HS-5 (cell line): ENCODE results near the gene NRN1.
"Not testable (repeated sequence)": the region's sequence is repeated elsewhere in the genome, so short reads cannot be mapped to it uniquely, and the experiment has no call there.

ENCODE experiments used
- DNase-seq: peaks from one replicate; pipeline ENCODE4 v3.0.0-alpha.2; 2012; ENCODE audit warnings: low read depth

NRN1 gene, protein sequence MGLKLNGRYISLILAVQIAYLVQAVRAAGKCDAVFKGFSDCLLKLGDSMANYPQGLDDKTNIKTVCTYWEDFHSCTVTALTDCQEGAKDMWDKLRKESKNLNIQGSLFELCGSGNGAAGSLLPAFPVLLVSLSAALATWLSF

DNA sequence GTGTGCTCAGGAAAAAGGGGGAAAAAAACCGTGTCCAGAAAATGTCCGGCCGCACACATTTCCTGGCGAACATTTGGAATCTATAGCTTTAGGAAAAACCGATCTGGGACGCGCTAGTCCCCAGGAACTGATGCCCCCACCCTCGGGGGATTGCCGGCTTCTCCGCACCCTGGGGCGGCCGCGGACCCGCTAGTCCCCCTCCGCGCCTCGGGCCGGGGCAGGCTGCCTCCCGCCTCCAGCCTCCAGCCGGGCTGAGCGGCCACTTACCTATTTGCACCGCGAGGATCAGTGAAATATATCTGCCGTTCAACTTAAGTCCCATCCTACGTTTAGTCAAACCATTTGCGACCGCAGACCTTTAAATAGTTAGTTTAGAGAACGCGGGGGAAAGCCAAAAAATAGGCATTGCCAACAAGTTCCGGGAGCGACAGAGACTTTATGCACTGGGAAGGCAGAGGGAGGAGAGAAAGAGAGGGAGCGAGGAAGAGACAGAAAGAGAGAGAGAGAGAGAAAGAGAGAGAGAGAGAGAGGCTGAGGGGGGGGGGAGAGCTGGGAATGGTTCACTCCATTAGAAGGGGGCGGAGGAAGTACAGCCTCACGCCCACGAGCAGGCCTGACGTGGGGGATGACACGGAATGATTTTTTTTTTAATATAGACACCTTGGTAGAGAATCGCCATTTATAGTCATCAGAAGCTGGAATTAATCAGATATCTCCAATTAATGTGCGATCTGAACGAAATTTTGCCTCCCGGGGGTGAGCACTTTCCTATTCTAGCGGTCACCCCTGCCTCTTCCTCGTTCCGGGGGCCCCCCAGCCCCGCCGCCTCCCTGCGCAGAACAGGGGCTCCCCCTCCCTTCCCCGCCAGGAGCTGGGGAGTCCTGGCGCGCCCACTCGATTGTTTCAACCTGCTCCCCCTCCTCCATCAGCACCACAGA, at the start of gene NRN1:
TSS of gene NRN1 (minus strand) at position 498 of the 938 bp plus-strand sequence. CDS start at position 322, 176 bp downstream.
- no peak for DNase-seq

DNA sequence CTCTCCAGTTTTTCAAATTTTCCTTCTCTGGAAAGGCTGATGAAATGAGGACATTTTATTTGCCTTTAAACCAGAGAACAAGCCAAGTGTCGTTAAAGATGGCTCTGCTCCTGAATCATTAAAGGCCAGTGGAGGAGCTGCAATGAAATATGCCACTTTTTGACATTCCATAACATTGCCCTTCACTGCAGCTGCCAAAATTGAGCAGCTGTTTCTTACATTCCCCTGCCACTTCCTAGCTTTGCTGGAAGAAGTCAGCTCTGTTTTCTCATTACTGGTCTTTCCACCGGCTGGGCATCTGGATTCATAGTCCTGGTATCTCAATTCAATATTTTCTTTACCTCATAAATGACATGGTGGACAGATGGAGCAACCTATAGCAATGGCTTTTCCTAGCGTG, 45.5 kb upstream of the NRN1 start:
- no peak for DNase-seq

DNA sequence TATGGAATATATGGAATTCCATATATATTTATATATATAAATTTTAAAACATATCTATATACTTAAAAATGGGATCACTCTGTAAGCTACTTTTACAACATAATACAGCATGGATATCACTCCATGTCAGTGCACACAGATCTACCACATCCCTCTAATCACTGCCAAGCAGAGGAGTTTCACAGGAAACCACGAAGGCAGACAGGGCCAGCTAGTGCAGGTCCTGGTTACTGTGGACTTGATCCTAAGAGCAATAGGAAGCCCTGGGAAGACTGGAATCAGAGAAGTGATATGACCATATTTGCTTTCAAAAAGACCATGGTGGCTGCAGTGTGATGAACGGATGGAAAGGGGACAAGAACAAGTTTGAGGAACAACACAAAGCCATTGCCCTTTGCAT, 40.0 kb upstream of the NRN1 start:
- DNase-seq, result no peak

DNA sequence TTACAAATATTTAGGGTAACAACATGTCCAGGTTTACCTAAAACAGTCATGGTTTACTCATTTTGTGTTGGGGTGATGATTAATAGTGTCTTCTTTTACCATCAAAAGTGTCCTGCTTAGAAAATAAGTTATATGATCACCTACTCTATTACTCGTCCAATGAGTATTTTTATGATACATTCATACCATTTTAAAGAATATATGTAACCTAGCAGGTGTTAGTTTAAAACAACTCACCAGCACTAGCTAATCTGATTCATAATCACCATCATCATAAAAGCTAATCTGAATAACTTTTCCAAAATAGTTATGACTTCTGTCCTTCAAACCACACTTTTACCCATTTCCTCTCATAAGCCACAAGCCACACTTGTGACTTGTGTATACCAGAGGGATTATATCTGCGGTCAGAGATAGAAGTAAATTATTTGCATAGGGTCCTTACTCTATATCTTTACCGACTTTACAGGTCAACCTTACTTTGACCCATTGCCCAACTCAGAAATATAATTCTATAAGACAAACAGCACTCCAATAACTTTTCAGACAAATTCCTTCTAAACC, 33.3 kb upstream of the NRN1 start:
- no peak for DNase-seq

DNA sequence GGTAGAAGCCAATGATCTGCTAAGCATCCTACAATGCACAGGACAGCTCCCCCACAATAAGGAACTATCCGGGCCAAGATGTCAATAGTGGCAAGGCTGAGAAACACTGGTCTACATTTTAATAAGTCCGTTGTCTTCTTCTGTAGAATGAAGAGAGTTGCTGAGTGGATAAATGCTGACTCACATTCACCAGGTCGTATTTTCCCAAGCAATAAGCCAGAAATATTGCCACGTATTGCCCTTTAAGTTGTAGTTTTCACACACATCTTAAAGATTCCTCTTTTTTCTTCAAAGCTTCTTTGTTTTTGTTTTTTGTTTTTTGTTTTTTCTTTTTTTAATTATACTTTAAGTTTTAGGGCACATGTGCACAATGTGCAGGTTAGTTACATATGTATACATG, 30.5 kb upstream of the NRN1 start:
- no peak for DNase-seq

DNA sequence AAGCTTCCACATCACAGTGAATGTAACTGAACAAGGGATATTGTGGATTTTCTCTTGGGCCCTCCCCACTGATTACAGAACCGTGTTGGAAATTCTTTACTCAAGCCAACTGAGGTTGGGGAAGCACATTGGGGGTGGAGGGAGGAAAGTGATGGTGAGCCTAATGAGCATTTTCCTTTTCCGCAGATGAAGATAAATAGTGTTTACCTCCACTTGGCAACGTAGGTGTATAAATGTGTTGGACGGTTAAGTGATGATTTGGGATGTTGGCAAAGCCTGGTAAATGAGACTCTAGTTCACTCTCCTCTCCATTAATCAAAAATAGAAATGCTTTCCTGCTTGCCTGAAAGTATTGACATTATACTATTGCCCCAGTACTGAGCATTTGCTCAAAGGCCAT, 27.1 kb upstream of the NRN1 start:
- DNase-seq, result no peak

DNA sequence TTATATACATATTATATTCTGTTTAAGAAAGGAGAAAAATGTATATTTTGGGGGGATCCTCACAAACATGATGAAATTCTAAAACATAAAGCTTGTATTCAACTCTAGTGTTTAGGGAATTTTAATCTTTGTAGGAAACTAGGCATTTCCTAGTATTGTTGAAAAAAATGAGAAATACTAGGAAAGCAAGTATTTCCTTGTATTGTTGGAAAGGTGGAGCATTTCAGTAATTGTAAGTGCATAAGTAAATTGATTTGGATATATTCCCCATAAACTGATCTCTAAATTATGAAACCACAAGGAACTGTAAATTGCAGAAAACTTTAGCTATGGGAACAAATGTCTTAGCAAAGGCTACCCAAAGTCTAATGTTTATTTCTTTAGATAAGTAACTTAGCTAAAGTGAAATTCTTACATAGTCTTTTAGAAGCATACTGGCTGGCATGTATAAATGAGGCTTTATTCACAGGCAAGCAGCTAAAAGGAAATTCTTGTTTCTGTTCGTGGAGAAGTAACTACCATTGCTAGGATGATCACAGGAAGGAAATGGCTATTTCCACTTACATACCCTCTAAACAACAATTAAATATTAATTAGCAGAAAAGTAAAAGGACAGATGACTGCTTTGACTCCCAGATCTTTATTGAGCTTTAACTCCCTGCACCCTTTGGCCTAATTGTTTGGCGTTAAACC, 19.9 kb upstream of the NRN1 start:
- DNase-seq, result no peak

DNA sequence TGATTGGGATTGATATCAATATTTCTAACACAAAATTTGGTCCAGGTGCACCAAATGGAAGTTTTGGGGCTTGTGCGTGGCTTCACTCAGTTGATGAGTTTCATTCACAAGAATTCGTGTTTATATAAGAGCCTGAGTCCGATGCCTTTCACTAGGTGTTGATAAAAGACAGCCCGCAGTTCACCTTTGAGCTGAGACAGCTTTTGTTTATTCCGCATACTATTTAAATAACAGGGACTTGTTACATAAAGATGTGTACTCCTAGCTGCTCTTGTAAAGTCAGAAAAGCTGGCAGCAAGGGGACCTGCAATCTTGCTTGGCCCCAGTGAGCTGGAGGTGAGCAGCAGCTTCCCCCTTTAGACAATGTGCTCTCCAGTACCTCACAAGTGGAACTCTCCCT, 19.0 kb upstream of the NRN1 start:
- DNase-seq, result no peak

DNA sequence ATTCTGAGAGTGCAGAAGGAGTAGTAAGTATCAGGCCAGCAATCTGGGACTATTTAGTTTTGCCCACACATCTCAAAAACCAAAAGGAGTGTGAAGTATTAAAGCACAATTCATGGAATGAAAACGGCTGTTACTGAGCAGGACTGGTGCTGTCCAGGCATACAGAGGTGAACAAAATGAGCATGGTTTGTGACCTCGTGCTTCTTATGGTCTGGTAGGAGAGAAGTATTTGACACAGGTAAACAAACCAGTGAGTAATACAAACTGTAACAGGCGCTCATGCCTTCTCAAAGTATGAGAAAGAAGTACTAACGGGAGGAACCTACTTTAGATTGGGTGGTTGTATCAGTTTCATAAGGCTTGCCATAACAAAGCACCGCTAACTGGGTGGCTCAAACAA, 17.5 kb upstream of the NRN1 start:
- DNase-seq, result no peak

DNA sequence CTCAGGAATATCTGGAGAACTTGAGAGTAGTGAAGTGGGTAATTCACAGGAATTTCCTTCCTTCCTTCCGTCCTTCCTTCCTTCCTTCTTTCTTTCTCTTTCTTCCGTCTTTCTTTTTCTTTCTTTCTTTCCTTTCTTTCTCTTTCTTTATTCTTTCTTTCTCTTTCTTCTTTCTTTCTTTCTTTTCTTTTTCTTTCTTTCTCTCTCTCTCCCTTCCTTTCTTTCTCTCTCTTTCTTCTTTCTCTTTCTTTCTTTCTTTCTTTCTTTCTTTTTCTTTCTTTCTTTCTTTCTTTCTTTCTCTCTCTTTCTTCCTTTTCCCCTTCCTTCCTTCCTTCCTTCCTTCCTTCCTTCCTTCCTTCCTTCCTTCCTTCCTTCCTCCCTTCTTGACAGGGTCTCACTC, 16.1 kb upstream of the NRN1 start:
- DNase-seq, result not testable (repeated sequence)

DNA sequence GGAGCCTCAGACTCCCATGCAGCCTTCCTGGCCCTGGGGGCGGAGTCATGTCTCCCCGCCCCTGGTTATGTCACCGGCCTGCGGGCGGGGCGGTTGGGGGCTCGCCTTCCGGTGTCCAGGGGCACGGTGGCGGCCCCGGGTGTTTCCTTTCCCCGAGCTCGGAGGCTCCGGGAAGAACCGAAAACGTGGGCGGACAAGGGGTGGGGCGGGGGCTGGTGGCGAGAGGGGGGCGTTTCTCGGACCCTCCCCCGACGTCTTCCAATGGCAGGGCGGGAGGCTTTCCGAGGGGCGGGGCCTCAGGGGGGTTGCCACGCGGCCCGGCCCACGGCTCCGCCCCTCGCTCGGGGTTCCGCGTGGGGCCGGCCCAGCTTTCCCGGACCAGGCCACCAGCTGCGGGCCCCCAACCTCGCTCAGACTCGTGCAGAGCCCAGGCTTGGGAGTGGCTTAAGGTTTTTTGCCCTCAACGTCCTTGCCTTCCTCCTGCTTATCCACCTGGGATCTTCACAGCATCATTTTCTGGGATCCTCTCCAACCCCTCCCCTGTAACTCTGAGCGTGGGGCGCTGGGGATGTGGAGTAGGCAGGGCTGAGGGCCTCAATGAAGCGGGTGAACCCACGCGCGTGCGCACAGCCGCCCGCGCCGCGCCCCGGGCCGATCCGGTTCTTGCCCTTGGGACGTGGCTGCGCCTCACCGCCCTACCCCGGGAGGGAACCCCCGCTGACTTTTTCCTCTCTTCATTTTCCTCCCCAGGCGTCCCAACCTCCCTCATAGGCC, 2.1 kb upstream of the NRN1 start:
- DNase-seq, result no peak

DNA sequence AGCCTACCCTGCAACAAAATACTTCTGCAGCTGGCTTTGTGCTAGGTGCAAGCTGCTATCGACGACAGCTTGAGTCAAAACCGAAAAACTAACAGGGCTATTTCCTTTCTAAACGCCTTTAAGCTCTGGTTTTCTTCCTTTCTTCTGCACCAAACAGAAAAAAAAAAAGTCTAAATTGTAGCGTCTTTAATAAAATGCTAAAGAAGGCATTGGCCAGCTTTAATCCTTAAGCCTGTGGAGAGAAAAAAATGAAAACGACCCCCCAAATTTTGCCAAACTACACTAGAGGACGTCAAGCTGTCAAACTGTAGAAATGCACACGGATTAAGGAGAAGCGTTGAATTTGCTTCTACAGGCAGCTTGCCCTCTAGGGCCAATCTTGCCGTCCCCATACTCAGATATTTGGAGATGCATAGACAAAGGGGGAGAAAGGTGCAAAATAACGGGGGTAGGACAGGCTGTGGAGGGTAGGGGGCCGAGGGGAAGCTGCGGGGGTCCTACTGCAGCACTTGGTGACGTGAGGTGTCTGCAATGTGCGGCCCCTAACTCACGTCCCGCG, 1.4 kb upstream of the NRN1 start:
- no peak for DNase-seq

DNA sequence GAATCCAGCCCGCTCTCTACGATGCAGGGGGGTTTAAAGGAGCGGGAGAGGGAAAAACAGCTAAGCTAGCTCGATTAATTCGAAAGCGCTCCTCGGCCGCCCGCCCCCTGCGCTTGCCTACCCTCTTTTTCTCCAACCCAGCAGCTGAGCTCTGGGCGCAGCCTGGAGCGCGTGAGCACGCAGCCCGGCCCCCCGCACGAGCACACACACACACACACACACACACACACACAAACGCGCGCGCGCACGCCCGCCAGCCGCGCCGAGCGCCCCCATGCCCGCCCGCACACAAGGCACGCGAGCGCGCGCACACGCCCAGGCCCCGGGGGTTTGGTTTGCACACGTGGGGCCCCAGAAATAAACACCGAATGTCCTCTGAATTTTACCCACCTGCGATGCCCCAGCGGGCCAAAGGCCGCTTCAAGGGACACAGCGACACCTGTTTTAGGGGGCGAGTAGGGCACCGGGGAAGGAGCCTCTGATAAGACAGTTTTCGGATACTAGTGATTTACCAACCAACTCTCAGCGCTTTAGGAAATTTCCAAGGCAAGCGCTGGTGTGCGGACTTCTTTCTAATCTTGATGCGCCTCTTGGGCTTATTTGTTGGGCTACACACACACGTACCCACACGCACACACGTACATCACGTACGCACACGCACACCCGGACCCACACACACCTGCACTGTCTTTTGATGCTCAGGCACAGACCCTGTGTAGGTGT, 802 bp upstream of the NRN1 start:
- no peak for DNase-seq

DNA sequence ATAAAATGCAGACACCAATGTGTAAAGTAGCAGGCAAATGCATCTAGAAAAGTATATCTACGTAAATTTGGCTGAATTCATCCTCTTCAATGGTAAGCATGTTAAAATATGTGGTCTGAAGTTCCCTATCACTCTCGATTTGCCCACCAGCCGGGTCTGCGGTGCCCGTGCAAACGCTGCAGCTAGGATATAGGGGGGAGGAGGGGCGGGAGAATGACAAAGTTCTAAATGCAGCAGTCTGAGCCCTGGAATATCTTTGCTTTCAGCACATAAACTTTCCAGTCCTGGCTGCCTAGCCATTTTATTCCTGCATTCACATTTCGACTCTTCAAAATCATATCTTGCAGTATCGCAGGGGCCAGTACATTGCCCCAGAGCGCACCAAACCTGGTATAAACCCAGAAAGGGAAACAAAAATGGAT, 708 bp downstream of the NRN1 start:
- no peak for DNase-seq

DNA sequence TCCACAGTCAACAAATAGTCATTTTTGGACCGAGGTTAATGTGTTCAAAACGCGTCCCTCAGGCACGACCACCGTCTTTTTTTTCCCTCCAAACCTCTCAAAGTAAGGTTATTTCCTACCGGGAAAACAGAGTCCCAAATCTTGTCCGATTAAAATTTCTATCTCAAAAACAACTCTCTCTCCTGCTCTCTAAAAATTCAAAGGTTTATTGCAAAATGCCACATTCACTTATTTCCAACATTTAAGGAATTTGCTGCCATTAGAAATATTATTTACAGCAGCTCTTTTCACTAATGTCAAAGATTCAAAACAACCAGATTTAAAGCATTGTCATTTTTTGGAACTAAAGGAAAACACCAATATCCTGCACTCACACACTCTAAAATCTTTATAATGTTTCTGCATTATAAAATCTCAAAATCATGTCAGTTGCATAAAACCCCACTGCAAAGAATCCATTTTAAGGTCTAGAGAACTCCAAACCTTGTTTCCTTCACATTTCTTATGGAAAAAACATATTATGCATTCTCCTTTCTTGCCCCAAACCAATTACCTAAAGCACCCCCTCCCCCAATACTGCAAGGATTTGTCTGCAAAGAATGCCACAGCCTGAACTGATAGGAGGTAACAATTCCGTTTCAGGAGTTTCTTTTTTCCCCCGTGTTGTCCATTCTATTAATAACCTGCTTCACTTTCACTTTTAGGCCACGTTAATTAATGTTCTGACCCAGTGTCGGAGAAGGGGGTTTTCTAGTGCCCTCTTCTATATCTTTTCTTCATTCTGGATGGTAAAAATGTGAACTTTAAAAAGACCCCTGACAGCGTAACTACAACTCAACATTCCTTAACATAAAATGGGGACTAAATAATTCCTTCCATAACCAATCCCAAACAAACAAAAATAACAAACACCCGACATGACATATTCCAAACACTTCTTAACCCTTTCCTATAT, 1.4 kb downstream of the NRN1 start:
- no peak for DNase-seq

DNA sequence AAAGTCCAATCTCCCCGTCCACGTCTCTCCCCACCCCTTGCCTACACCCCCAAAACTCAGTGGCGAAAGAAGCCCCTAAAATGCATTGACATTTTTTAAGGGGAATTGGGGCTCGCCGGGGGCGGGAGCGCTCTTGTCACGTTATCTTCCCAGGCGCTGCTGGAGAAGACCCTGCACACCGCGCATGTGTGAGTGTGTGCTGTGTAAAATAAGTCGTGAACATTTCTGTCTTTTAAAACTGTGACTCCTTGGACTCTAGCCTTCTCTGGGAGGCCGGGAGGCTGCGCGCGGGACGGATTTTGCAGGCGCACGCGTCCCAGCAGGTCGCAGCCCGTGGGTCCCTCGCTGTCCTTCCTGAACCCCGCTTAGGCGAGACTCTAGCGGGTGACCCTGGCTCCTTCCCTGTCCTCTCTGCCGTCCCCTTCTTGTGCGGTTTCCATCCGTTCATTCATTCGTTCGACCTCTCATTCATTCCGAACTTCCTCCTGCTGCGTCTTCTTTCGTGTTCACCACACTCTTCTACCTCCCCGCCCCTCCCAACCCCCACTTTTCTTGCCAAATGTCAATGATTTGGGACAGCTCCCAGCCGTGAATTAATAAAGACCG, 2.2 kb downstream of the NRN1 start:
- DNase-seq, result no peak

DNA sequence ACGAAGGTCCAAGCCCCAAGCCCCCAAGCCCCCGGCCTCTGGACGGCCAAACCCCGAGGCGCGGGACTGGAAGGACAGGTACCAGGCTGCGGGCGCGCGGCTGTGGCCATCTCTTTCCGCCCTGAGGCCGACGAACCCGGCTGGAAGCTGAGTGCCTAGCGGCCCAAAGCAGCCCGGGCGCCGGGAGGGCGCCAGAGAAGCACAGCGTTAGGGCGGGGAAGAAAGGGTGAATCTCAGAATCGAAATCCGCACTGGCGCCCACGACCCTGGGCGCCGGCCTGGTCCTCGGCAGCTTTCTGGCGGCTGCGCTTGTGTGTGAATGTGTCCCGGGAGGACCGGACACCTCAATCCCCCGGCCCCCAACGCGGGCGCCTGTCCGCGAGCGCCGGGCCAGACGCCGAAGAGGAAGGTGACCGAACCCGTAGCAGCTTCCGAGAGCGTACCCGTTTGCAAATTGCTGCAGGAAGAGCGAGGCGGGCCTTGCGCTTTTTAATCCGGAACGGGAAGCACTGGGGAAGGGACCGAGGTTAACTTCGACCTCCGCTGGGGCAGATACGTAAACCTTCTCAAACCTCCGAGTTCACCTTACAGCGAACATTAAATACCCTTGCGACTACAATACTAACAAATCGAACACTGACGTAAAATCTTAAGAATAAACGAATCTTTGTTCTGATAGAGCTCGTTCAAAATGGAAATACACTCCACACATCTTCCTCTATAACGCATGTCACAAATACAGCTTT, 2.9 kb downstream of the NRN1 start:
- DNase-seq, result no peak

DNA sequence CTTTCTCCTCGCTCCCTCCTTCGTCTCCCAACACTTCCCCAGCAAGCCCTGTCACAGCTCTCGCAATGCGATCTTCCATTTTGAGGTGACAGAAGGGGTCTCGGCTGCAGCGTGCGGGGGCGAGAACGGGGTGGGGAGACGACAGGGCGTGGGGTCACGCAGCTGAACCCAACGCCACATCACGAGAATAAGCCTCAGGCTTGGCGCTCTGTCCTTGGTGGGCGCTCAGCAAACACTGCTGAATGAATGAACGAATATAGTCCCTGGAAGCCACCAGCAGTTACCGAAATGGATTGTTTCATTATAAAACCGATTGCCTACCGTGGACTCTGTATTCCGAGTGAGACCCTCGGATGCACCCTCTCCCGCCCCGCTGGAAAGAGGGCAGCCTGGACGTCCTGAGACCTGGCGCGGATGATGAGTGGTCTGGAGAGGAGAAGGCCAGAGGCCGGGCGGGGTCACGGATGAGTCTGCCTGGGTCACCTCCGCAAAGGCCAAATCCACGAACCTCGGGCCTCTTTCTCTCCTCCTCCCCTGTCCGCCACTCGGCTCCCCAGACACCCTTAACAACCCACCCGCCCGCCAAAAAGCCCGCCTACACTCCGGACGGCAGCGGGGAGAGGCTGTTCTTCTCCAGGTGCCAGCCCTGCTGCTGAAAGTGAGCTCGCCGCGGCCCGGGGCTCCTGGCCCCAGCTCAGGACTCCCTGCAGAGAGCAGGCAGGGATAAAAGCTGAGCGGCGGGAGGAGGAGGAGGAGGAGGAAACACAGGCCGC, 3.7 kb downstream of the NRN1 start:
- DNase-seq, result no peak
